Loucy (cell line): ENCODE data around the gene TP73.

Source experiments
- H2AFZ ChIP-seq: fragments of 200-600 bp; sonication (generic); 2 replicates; pipeline ENCODE4 v1.6.0; 2016; ENCODE audit warnings: antibody characterized with exemption, mild to moderate bottlenecking, low read length, moderate library complexity
- H3F3A ChIP-seq: fragments of 200-600 bp; 2 replicates; pipeline ENCODE4 v1.6.0; 2016; ENCODE audit warnings: antibody characterized with exemption, low read depth, mild to moderate bottlenecking
- H3K27me3 ChIP-seq: fragments of 200-600 bp; sonication (generic); 2 replicates; pipeline ENCODE4 v1.6.1; 2014; ENCODE audit warnings: low read length, mild to moderate bottlenecking; ENCODE audit not compliant: insufficient read depth, poor library complexity, severe bottlenecking
- H3K36me3 ChIP-seq: fragments of 200-600 bp; sonication (generic); 2 replicates; pipeline ENCODE4 v1.6.1; 2016; ENCODE audit warnings: low read length; ENCODE audit not compliant: insufficient read depth
- H3K4me1 ChIP-seq: fragments of 200-600 bp; sonication (generic); 2 replicates; pipeline ENCODE4 v1.5.1; 2014; ENCODE audit warnings: low read length, mild to moderate bottlenecking; ENCODE audit not compliant: insufficient read depth, poor library complexity, severe bottlenecking
- H3K4me2 ChIP-seq: fragments of 200-600 bp; sonication (generic); 2 replicates; pipeline ENCODE4 v1.6.0; 2014; ENCODE audit warnings: antibody characterized with exemption, low read length, low read depth, mild to moderate bottlenecking; ENCODE audit not compliant: poor library complexity, severe bottlenecking
- H3K4me3 ChIP-seq: fragments of 200-600 bp; sonication (generic); 2 replicates; pipeline ENCODE4 v1.5.1; 2014; ENCODE audit warnings: low read length, mild to moderate bottlenecking, mixed read lengths; ENCODE audit not compliant: poor library complexity, severe bottlenecking
- H3K79me2 ChIP-seq: fragments of 200-600 bp; sonication (generic); 2 replicates; pipeline ENCODE4 v1.6.1; 2014; ENCODE audit warnings: low read length; ENCODE audit not compliant: insufficient read depth
- H3K9ac ChIP-seq: fragments of 200-600 bp; sonication (generic); 2 replicates; pipeline ENCODE4 v1.6.0; 2014; ENCODE audit warnings: mild to moderate bottlenecking, low read depth, low read length, moderate library complexity; ENCODE audit not compliant: poor library complexity, severe bottlenecking
- H3K9me2 ChIP-seq: fragments of 200-600 bp; sonication (generic); replicated peaks from 2 replicates; pipeline ENCODE4 v1.6.1; 2016; ENCODE audit warnings: low read depth, low read length, mixed read lengths
- H3K9me3 ChIP-seq: fragments of 200-600 bp; sonication (generic); 2 replicates; pipeline ENCODE4 v1.6.1; 2014; ENCODE audit warnings: mild to moderate bottlenecking, antibody characterized with exemption, low read length, low read depth; ENCODE audit not compliant: insufficient read depth
- H4K20me1 ChIP-seq: fragments of 200-600 bp; sonication (generic); 2 replicates; pipeline ENCODE4 v1.6.0; 2014; ENCODE audit warnings: antibody characterized with exemption, low read length, mild to moderate bottlenecking; ENCODE audit not compliant: insufficient read depth, poor library complexity, severe bottlenecking
- CTCF ChIP-seq: fragments of 200-600 bp; sonication (generic); conservative IDR thresholded peaks from 2 replicates; pipeline ENCODE4 v1.5.1; 2014; ENCODE audit warnings: mild to moderate bottlenecking, antibody characterized with exemption, low read length
- EZH2phosphoT487 ChIP-seq: fragments of 200-600 bp; IDR thresholded peaks from 2 replicates; pipeline ENCODE4 v1.6.1; 2018; ENCODE audit warnings: antibody characterized with exemption, mild to moderate bottlenecking, moderate library complexity, borderline replicate concordance

Gene TP73

GRCh38 chr1:3785456-3786157 lies 133.3 kb downstream of the TP73 start:
- TF ChIP-seq EZH2phosphoT487 = no peak
- TF ChIP-seq CTCF = peak; percentile 57
- no peak overlapping the region for H3K9ac ChIP-seq
- no peaks in the 10 kb centered on the region for H3K27me3 ChIP-seq
- peaks cover 7% of the 10 kb centered on the region for H4K20me1 ChIP-seq
- no peaks in the 10 kb centered on the region for H3K9me3 ChIP-seq
- H3K9me2 ChIP-seq = no peaks in the 10 kb centered on the region
- H3K4me3 ChIP-seq = no peak overlapping the region
- peaks cover 25% of the 10 kb centered on the region; the same call in 1 of the 2 replicates for H3K79me2 ChIP-seq
- H3F3A ChIP-seq = no peaks in the 10 kb centered on the region
- H2AFZ ChIP-seq = no peak overlapping the region
- peaks cover 76% of the 10 kb centered on the region; the same call in 1 of the 2 replicates for H3K36me3 ChIP-seq
- no peak overlapping the region for H3K4me2 ChIP-seq
- no peaks in the 10 kb centered on the region for H3K4me1 ChIP-seq
